PC-9 (cell line): ENCODE results near the gene GFOD2. TPM values are rescaled to one million over a fixed set of nuclear protein-coding genes. Genes with fewer than 3 reads are reported as not detected.

Source experiments
- BruUV-seq: library from RNA; stranded (reverse); fragments of 400-500 nt; replicated peaks from 2 replicates; lab custom pipeline; 2021; lab: Mats Ljungman, UMichigan
- CTCF ChIA-PET: fragments of 300-600 bp; sonication (Branson Sonifier 250); formaldehyde crosslinking; loops from one replicate; lab custom pipeline; 2022; ENCODE audit warnings: antibody characterized with exemption; lab: Charles Lee
- POLR2A ChIA-PET: fragments of 300-600 bp; sonication (Branson Sonifier 250); formaldehyde crosslinking; loops from one replicate; lab custom pipeline; 2022; ENCODE audit warnings: antibody characterized with exemption; ENCODE audit not compliant: unreplicated experiment; lab: Charles Lee
- DNase-seq, 2 experiments: peaks; one replicate each; pipeline versions ENCODE4 v3.0.0 to v3.0.0-alpha.2; 2015 to 2022; ENCODE audit warnings: mixed read lengths in 1 of 2
- H2AFZ ChIP-seq: fragments of 200-600 bp; sonication (generic); 2 replicates; pipeline ENCODE4 v1.8.1; 2017; ENCODE audit warnings: antibody characterized with exemption
- H3F3A ChIP-seq: fragments of 200-600 bp; sonication (generic); 2 replicates; pipeline ENCODE4 v1.8.1; 2017; ENCODE audit warnings: antibody characterized with exemption, mild to moderate bottlenecking, low read depth; ENCODE audit not compliant: insufficient read depth
- H3K27ac ChIP-seq: fragments of 200-600 bp; sonication (generic); 2 replicates; pipeline ENCODE4 v1.6.1; 2016; ENCODE audit warnings: mixed run types
- H3K27me3 ChIP-seq: fragments of 200-600 bp; sonication (generic); 2 replicates; pipeline ENCODE4 v1.6.1; 2016; ENCODE audit warnings: low read depth, mixed run types; ENCODE audit not compliant: insufficient read depth
- H3K36me3 ChIP-seq: fragments of 200-600 bp; sonication (generic); 2 replicates; pipeline ENCODE4 v1.6.1; 2016; ENCODE audit warnings: low read depth, mixed run types
- H3K4me1 ChIP-seq: fragments of 200-600 bp; sonication (generic); replicated peaks from 2 replicates; pipeline ENCODE4 v1.6.1; 2016; ENCODE audit warnings: mixed run types; ENCODE audit not compliant: insufficient read depth
- H3K4me2 ChIP-seq: fragments of 200-600 bp; sonication (generic); 2 replicates; pipeline ENCODE4 v1.6.1; 2017; ENCODE audit warnings: mixed run types
- H3K4me3 ChIP-seq: fragments of 200-600 bp; sonication (generic); 2 replicates; pipeline ENCODE4 v1.6.1; 2016; ENCODE audit warnings: mixed run types
- H3K79me2 ChIP-seq: fragments of 200-600 bp; sonication (generic); 2 replicates; pipeline ENCODE4 v1.6.1; 2017; ENCODE audit warnings: low read depth, mixed run types
- H3K9me2 ChIP-seq: fragments of 200-600 bp; sonication (generic); 2 replicates; pipeline ENCODE4 v1.8.1; 2017; ENCODE audit warnings: mild to moderate bottlenecking; ENCODE audit not compliant: insufficient read depth
- H3K9me3 ChIP-seq: fragments of 200-600 bp; sonication (generic); 2 replicates; pipeline ENCODE4 v1.8.1; 2016; ENCODE audit warnings: low read depth; ENCODE audit not compliant: insufficient read depth
- H4K20me1 ChIP-seq: fragments of 200-600 bp; sonication (generic); 2 replicates; pipeline ENCODE4 v1.8.1; 2017; ENCODE audit not compliant: insufficient read depth
- EZH2 ChIP-seq: fragments of 200-600 bp; sonication (generic); IDR thresholded peaks from 2 replicates; pipeline ENCODE4 v1.8.0; 2017; ENCODE audit warnings: antibody characterized with exemption, low read depth
- intact Hi-C: fragments of 100-400 bp; cut with micrococcal nuclease; formaldehyde crosslinking; loops from one replicate; pipeline ENCODE4 v1.10.0; 2022; ENCODE audit not compliant: unreplicated experiment
- total RNA-seq: library from RNA; stranded (reverse); gene quantifications from 2 replicates; pipeline ENCODE4 v1.2.3, GENCODE V29; 2021
- TF ChIP-seq, protein P1 (sequence below): fragments of 200-600 bp; sonication (generic); conservative IDR thresholded peaks from 2 replicates; pipeline ENCODE4 v1.6.1; 2017; ENCODE audit warnings: mixed run types, antibody characterized with exemption, mild to moderate bottlenecking, moderate library complexity

GFOD2 gene
- total RNA-seq, 1 experiment from 2014 or later: 17.6 TPM

DNA sequence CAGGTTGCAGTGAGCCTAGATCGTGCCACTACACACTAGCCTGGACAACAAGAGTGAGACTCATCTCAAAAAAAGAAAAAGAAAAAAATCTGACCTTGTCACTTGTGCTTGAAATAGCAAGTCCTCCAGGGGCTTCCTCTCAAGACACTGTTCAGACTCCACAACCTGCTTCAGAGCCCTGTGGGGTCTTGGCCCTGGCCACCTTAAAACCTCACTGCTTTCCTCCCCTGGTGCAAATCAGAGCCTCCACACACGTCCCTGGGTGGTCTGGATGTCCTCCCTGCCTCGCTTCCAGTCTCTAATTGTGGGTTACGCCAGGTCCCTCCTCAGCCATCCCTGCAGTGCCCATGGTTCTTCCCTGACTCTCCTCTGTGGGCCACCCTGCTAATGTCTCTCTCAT lies 63.8 kb downstream of the GFOD2 start:
- Histone ChIP-seq H3K27ac (no peak overlapping the region), H4K20me1 (no peaks in the 10 kb centered on the region), H3K4me2 (no peak overlapping the region), H3K9me2 (no peaks in the 10 kb centered on the region), H3K4me1 (peaks cover 12% of the 10 kb centered on the region), H3K79me2 (peaks cover 8% of the 10 kb centered on the region), H3K9me3 (no peaks in the 10 kb centered on the region), H3K27me3 (peaks cover 35% of the 10 kb centered on the region), H3F3A (peaks cover 2% of the 10 kb centered on the region), H3K36me3 (no peaks in the 10 kb centered on the region), H3K4me3 (no peak overlapping the region), H2AFZ (no peak overlapping the region)
- no peak for DNase-seq
- intact Hi-C loops: no loop called here
- no peak for TF ChIP-seq EZH2
- TF ChIP-seq, protein P1, sequence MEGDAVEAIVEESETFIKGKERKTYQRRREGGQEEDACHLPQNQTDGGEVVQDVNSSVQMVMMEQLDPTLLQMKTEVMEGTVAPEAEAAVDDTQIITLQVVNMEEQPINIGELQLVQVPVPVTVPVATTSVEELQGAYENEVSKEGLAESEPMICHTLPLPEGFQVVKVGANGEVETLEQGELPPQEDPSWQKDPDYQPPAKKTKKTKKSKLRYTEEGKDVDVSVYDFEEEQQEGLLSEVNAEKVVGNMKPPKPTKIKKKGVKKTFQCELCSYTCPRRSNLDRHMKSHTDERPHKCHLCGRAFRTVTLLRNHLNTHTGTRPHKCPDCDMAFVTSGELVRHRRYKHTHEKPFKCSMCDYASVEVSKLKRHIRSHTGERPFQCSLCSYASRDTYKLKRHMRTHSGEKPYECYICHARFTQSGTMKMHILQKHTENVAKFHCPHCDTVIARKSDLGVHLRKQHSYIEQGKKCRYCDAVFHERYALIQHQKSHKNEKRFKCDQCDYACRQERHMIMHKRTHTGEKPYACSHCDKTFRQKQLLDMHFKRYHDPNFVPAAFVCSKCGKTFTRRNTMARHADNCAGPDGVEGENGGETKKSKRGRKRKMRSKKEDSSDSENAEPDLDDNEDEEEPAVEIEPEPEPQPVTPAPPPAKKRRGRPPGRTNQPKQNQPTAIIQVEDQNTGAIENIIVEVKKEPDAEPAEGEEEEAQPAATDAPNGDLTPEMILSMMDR: no peak
- no TSS peak for BruUV-seq
- ChIA-PET POLR2A (no interaction called here), CTCF (no interaction called here)

DNA sequence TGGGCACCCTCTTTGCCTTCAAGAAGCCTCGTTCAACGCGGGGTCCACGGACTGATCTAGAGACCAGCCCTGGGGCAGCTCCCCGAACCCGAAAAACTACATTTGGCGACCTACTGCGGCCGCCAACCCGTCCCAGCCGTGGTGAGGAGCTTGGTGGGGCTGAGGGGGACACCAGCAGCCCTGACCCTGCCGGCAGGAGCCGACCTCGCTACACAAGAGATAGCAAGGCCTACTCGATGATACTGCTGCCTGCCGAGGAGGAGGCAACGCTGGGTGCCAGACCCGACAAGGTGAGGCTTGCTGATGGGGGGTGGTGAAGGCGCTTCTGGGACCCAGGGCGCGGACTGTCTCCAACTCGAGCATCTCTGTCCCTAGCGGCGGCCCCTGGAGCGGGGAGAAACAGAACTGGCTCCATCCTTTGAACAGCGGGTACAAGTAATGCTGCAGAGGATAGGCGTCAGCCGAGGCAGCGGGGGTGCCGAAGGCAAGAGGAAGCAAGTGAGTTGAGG lies 64.7 kb downstream of the GFOD2 start:
- H3K9me3 ChIP-seq: no peaks in the 10 kb centered on the region
- no peak overlapping the region for H3K4me3 ChIP-seq
- H3K36me3 ChIP-seq: no peaks in the 10 kb centered on the region
- H3K27ac ChIP-seq: no peak overlapping the region
- TF ChIP-seq, protein P1: no peak
- no peak for TF ChIP-seq EZH2
- H3F3A ChIP-seq: no peaks in the 10 kb centered on the region
- no peaks in the 10 kb centered on the region for H3K9me2 ChIP-seq
- peaks cover 12% of the 10 kb centered on the region for H3K4me1 ChIP-seq
- H3K79me2 ChIP-seq: peaks cover 5% of the 10 kb centered on the region
- no TSS peak for BruUV-seq
- ChIA-PET CTCF (interaction anchor here (0.5 to 0.6 kb wide), 2 partner anchors 31 to 64 kb away, joined by 4 read pairs; no protein-coding TSS in a partner anchor), POLR2A (no interaction called here)
- DNase-seq: no peak
- intact Hi-C loops: no loop called here
- no peak overlapping the region for H2AFZ ChIP-seq
- H3K4me2 ChIP-seq: no peak overlapping the region
- H4K20me1 ChIP-seq: no peaks in the 10 kb centered on the region
- H3K27me3 ChIP-seq: peaks cover 38% of the 10 kb centered on the region

DNA sequence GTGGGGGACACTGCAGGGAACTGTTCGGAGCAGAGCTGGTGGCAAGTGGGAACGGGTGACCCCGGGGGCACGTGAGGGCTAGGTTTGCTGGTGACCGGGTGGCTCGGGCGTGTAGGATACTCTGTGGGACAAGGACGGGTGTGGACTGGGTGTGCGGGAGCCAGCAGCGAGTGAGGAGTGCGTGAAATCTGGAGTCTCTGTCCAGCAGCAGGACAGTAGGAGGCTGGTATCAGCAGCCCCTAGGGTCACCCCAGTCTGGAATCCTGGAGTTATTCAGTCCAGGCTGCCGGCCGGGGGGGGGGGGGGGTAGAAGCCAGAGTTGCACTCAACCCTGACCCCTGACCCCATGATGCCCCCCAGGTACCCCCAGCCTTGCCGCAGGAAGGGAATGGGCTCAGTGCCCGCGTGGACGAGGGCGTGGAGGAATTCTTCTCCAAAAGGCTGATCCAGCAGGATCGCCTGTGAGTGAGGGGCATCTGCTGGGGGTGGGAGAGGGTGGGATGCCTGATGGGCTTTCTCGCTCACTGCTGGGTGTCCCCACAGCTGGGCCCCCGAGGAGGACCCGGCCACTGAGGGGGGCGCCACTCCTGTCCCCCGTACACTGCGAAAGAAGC lies 65.2 kb downstream of the GFOD2 start:
- H3K9me2 ChIP-seq: no peaks in the 10 kb centered on the region
- BruUV-seq: no TSS peak
- no peak overlapping the region for H2AFZ ChIP-seq
- H3K4me1 ChIP-seq: peaks cover 7% of the 10 kb centered on the region; the same call in 1 of the 2 replicates
- no peaks in the 10 kb centered on the region for H3F3A ChIP-seq
- H3K27ac ChIP-seq: no peak overlapping the region
- DNase-seq: no peak
- no peaks in the 10 kb centered on the region for H3K36me3 ChIP-seq
- POLR2A ChIA-PET: no interaction called here
- H3K9me3 ChIP-seq: no peaks in the 10 kb centered on the region
- no peaks in the 10 kb centered on the region for H4K20me1 ChIP-seq
- intact Hi-C loops: no loop called here
- peaks cover 38% of the 10 kb centered on the region for H3K27me3 ChIP-seq
- TF ChIP-seq, protein P1: no peak
- no peak for TF ChIP-seq EZH2
- CTCF ChIA-PET: interaction anchor here (0.5 to 0.6 kb wide), 2 partner anchors 30 to 63 kb away, joined by 4 read pairs; no protein-coding TSS in a partner anchor
- H3K79me2 ChIP-seq: no peaks in the 10 kb centered on the region
- H3K4me2 ChIP-seq: peak overlapping the region; percentile 77; the same call in 1 of the 2 replicates
- H3K4me3 ChIP-seq: peak overlapping the region; percentile 45; the same call in 1 of the 2 replicates
